PC-9 (cell line): Measurements from ENCODE around the gene DIP2C. TPM values are rescaled to one million over a fixed set of nuclear protein-coding genes. Genes with fewer than 3 reads are reported as not detected.

Experiments used
- BruUV-seq: library from RNA; stranded (reverse); fragments of 400-500 nt; replicated peaks from 2 replicates; lab custom pipeline; 2021; lab: Mats Ljungman, UMichigan
- CTCF ChIA-PET: fragments of 300-600 bp; sonication (Branson Sonifier 250); formaldehyde crosslinking; loops from one replicate; lab custom pipeline; 2022; ENCODE audit warnings: antibody characterized with exemption; lab: Charles Lee
- POLR2A ChIA-PET: fragments of 300-600 bp; sonication (Branson Sonifier 250); formaldehyde crosslinking; loops from one replicate; lab custom pipeline; 2022; ENCODE audit warnings: antibody characterized with exemption; ENCODE audit not compliant: unreplicated experiment; lab: Charles Lee
- DNase-seq, 2 experiments: peaks; one replicate each; pipeline versions ENCODE4 v3.0.0 to v3.0.0-alpha.2; 2015 to 2022; ENCODE audit warnings: mixed read lengths in 1 of 2
- H2AFZ ChIP-seq: fragments of 200-600 bp; sonication (generic); 2 replicates; pipeline ENCODE4 v1.8.1; 2017; ENCODE audit warnings: antibody characterized with exemption
- H3F3A ChIP-seq: fragments of 200-600 bp; sonication (generic); 2 replicates; pipeline ENCODE4 v1.8.1; 2017; ENCODE audit warnings: antibody characterized with exemption, mild to moderate bottlenecking, low read depth; ENCODE audit not compliant: insufficient read depth
- H3K27ac ChIP-seq: fragments of 200-600 bp; sonication (generic); 2 replicates; pipeline ENCODE4 v1.6.1; 2016; ENCODE audit warnings: mixed run types
- H3K27me3 ChIP-seq: fragments of 200-600 bp; sonication (generic); 2 replicates; pipeline ENCODE4 v1.6.1; 2016; ENCODE audit warnings: low read depth, mixed run types; ENCODE audit not compliant: insufficient read depth
- H3K36me3 ChIP-seq: fragments of 200-600 bp; sonication (generic); 2 replicates; pipeline ENCODE4 v1.6.1; 2016; ENCODE audit warnings: low read depth, mixed run types
- H3K4me1 ChIP-seq: fragments of 200-600 bp; sonication (generic); replicated peaks from 2 replicates; pipeline ENCODE4 v1.6.1; 2016; ENCODE audit warnings: mixed run types; ENCODE audit not compliant: insufficient read depth
- H3K4me2 ChIP-seq: fragments of 200-600 bp; sonication (generic); 2 replicates; pipeline ENCODE4 v1.6.1; 2017; ENCODE audit warnings: mixed run types
- H3K4me3 ChIP-seq: fragments of 200-600 bp; sonication (generic); 2 replicates; pipeline ENCODE4 v1.6.1; 2016; ENCODE audit warnings: mixed run types
- H3K79me2 ChIP-seq: fragments of 200-600 bp; sonication (generic); 2 replicates; pipeline ENCODE4 v1.6.1; 2017; ENCODE audit warnings: low read depth, mixed run types
- H3K9me2 ChIP-seq: fragments of 200-600 bp; sonication (generic); 2 replicates; pipeline ENCODE4 v1.8.1; 2017; ENCODE audit warnings: mild to moderate bottlenecking; ENCODE audit not compliant: insufficient read depth
- H3K9me3 ChIP-seq: fragments of 200-600 bp; sonication (generic); 2 replicates; pipeline ENCODE4 v1.8.1; 2016; ENCODE audit warnings: low read depth; ENCODE audit not compliant: insufficient read depth
- H4K20me1 ChIP-seq: fragments of 200-600 bp; sonication (generic); 2 replicates; pipeline ENCODE4 v1.8.1; 2017; ENCODE audit not compliant: insufficient read depth
- CTCF ChIP-seq: fragments of 200-600 bp; sonication (generic); conservative IDR thresholded peaks from 2 replicates; pipeline ENCODE4 v1.6.1; 2017; ENCODE audit warnings: mixed run types, antibody characterized with exemption, mild to moderate bottlenecking, moderate library complexity
- EZH2 ChIP-seq: fragments of 200-600 bp; sonication (generic); IDR thresholded peaks from 2 replicates; pipeline ENCODE4 v1.8.0; 2017; ENCODE audit warnings: antibody characterized with exemption, low read depth
- intact Hi-C: fragments of 100-400 bp; cut with micrococcal nuclease; formaldehyde crosslinking; loops from one replicate; pipeline ENCODE4 v1.10.0; 2022; ENCODE audit not compliant: unreplicated experiment
- total RNA-seq: library from RNA; stranded (reverse); gene quantifications from 2 replicates; pipeline ENCODE4 v1.2.3, GENCODE V29; 2021

DIP2C gene
- total RNA-seq, 1 experiment from 2014 or later: 0.83 TPM

GRCh38 chr10:722281-723060 is 33.0 kb upstream of the DIP2C start:
- no peaks in the 10 kb centered on the region for H3K36me3 ChIP-seq
- H3K27me3 ChIP-seq: peaks cover 37% of the 10 kb centered on the region
- H3K27ac ChIP-seq: no peak overlapping the region
- no peak overlapping the region for H3K4me2 ChIP-seq
- no peaks in the 10 kb centered on the region for H3K9me3 ChIP-seq
- no TSS peak for BruUV-seq
- ChIA-PET POLR2A (no interaction called here), CTCF (no interaction called here)
- H4K20me1 ChIP-seq: no peaks in the 10 kb centered on the region
- H3K4me3 ChIP-seq: no peak overlapping the region
- H3K79me2 ChIP-seq: no peaks in the 10 kb centered on the region
- H3K4me1 ChIP-seq: no peaks in the 10 kb centered on the region
- H3K9me2 ChIP-seq: no peaks in the 10 kb centered on the region
- intact Hi-C loops: no loop called here
- H3F3A ChIP-seq: no peaks in the 10 kb centered on the region
- H2AFZ ChIP-seq: no peak overlapping the region
- no peak for DNase-seq
- TF ChIP-seq EZH2 (no peak), CTCF (no peak)

GRCh38 chr10:718143-718700 is 28.8 kb upstream of the DIP2C start:
- Histone ChIP-seq H3K9me2 (no peaks in the 10 kb centered on the region), H2AFZ (no peak overlapping the region), H3K36me3 (no peaks in the 10 kb centered on the region), H3K27me3 (peaks cover 66% of the 10 kb centered on the region), H3F3A (no peaks in the 10 kb centered on the region), H3K27ac (no peak overlapping the region), H3K9me3 (no peaks in the 10 kb centered on the region), H3K4me2 (no peak overlapping the region), H3K4me3 (no peak overlapping the region), H3K4me1 (no peaks in the 10 kb centered on the region), H3K79me2 (no peaks in the 10 kb centered on the region), H4K20me1 (no peaks in the 10 kb centered on the region)
- TF ChIP-seq EZH2 (no peak), CTCF (no peak)
- BruUV-seq: no TSS peak
- no peak for DNase-seq
- ChIA-PET CTCF (no interaction called here), POLR2A (no interaction called here)
- intact Hi-C loops: no loop called here

DNA sequence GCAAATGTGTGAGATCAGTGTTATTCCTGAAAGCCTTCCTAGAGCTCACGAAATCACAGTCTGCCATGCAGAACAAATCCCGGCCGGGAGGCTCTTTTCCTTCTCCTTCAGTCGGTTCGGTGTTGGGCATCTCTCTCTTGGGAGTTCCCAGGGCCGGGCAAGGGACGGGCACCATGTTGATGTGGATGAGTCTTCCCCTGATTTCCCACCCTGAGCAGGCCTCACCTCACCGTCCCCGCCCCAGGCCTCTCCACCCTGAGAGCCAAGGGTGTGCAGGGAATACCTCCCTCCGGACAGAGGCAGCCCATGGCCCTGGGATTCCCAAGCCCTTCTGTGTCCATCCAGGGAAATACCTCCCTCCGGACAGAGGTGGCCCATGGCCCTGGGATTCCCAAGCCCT is 28.0 kb upstream of the DIP2C start:
- ChIA-PET CTCF (no interaction called here), POLR2A (no interaction called here)
- Histone ChIP-seq H3F3A (no peaks in the 10 kb centered on the region), H3K79me2 (no peaks in the 10 kb centered on the region), H3K27ac (no peak overlapping the region), H3K27me3 (peaks cover 72% of the 10 kb centered on the region), H3K4me1 (no peaks in the 10 kb centered on the region), H3K9me2 (no peaks in the 10 kb centered on the region), H2AFZ (no peak overlapping the region), H3K4me2 (no peak overlapping the region), H3K4me3 (no peak overlapping the region), H4K20me1 (no peaks in the 10 kb centered on the region), H3K9me3 (no peaks in the 10 kb centered on the region), H3K36me3 (no peaks in the 10 kb centered on the region)
- intact Hi-C loops: no loop called here
- no peak for DNase-seq
- TF ChIP-seq CTCF: no peak
- TF ChIP-seq EZH2: no peak
- BruUV-seq: no TSS peak
